Stimulated activated CD4-positive, alpha-beta T cell treated with anti-CD3 and anti-CD28 coated beads, Interleukin-4, amount 100 ng/mL, for 1 hour (primary cell): ENCODE measurements around the gene GRM8.

ENCODE experiments used
- DNase-seq: peaks from one replicate; pipeline ENCODE4 v3.0.0-alpha.2; 2020

GRM8 gene

DNA sequence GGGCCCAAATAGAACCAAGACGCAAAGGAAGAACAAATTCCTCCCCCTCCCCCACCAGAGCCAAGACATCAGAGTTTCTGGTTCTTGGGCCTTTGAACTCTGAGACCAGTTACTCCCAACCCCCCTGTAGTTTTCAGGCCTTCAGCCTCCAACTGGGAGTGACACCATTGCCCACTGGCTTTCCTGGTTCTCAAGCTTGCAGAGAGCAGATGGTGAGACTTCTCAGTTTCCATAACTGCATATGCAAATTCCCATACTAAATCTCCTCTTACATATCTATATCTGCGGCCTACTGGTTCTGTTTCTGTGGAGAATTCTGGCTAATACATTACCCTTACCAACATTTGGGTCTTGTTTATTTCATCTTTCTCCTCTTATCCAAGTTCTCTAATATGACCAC lies 762.9 kb downstream of the GRM8 start:
- no peak for DNase-seq

- no peak for DNase-seq
Observed at GRCh38 chr7:126487728-126488442, 764.9 kb downstream of the GRM8 start.

- DNase-seq, result no peak
Observed at GRCh38 chr7:126486806-126487205, 765.9 kb downstream of the GRM8 start.

DNA sequence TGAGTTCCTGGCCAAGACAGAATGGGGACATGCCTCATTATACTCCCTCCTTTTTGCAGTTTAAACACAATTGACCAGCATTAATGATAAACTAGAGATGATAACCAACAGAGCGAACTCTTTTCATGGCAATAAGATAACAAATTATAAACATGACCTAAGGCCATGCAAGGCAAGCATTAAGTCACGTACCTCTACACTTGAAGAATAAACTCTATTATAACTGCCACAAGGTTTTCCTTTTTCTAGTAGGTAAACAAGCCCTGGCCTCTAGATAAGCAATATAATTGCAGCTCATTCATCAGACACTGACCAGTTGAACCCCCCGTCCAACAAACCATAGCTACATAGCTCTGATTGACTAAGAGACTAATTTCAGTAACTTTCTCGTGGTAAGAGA lies 767.0 kb downstream of the GRM8 start:
- DNase-seq, result no peak

GRCh38 chr7:126483972-126484371 lies 768.8 kb downstream of the GRM8 start:
- no peak for DNase-seq

DNA sequence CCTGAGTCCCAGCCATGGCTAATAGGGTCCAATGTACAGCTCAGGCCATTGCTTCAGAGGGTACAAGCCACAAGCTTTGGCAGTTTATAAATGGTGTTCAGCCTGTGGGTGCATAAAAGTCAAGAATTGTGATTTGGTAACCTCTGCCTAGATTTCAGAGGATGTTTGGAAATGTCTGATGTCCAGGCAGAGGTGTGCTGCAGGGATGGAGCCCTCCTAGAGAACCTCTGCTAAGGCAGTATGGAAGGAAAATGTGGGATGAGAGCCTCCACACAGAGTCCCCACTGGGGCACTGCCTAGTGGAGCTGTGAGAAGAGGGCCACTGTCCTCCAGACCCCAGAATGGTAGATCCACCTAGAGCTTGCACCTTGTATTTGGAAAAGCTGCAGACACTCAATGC lies 779.9 kb downstream of the GRM8 start:
- no peak for DNase-seq

- no peak for DNase-seq
Observed at GRCh38 chr7:126462405-126462804, 790.3 kb downstream of the GRM8 start.

DNA sequence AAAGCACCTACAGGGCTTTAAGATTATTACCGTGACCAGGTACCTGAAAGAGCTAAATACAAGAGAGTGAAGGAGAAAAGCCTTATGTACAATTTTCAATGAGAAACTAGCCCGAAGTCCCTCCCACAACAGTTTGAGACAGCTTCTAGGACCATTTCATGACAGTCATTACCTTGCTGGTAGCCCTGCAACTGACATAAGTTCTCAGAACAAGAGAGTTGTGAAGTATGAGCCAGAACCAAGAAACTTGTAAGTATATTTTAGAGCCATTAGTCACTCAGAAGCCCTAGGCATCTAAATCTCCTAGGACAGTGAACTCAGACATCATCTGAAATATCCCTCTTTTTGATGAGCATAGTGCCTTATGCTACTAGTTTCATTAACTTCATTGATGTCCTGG lies 792.1 kb downstream of the GRM8 start:
- no peak for DNase-seq

- DNase-seq, result no peak
Observed at GRCh38 chr7:126453104-126453503, 799.6 kb downstream of the GRM8 start.

- no peak for DNase-seq
Observed at GRCh38 chr7:126450269-126450671, 802.5 kb downstream of the GRM8 start.

DNA sequence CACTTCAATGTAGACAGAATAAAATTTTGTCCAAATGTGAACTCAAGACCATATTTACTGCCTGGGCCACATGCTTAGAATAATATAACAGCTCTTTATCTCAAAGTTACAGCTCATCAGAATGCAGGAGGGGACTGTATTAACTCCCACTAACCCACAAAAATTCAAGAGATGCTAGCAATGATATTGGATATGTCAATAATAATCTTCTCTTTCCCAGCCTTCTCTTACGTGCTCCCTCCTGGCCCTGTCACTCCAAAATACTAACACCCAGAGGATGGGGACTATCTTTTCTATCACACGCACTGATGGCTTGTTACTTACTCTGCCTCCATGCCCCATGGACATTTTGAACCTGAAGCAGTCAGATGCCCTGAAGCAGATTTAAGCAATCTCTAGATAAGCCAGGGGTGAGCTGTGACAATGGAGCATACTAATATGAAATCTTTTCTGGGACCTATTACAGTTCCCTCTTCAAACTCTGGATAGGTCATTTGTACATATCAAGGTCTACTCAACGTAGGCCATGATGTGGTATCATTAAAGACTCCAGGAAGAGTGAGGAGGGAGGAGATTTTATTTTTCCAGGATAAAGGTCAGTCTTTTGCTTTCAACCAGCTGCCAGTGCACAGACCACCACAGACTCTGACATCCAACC lies 803.0 kb downstream of the GRM8 start:
- DNase-seq, result no peak

GRCh38 chr7:126447984-126448383 lies 804.8 kb downstream of the GRM8 start:
- no peak for DNase-seq

GRCh38 chr7:126445991-126446390 lies 806.8 kb downstream of the GRM8 start:
- DNase-seq, result no peak

DNA sequence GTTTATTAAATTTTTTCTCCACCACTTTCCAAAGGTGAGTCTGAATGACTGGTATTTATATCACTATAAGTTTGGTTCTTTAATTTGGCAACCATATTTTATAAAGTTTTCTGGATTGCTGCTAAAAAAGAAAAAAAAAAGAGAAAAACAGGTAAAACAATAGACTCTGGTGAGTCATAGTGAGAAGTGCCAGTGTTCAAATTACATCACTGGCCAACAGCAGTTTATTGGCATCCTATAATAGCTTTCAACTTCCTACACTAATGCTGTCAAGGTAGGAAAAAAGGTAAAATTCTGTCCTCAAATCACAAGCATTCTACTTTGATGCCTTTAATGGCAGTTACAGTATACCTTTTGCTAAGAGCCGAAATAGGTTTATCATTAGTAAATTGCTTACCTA lies 808.8 kb downstream of the GRM8 start:
- no peak for DNase-seq

DNA sequence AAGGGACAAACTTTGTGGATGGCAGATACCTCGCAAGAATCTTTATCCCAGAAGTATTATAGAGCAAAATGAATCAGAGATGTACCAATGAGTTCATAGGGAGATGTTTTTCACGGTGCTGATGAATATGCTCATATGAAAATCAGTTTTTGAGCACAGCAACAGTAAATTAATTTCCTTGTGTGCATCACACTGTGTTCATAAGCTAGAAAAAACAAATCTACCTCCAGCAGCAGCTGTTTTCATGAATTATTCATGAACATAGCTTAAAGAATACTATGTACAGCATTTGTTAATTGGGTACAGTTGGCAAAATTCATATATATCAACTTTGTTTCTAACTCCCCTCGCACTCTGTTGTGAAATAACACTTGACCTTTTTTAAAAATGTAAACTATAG lies 809.8 kb downstream of the GRM8 start:
- DNase-seq, result no peak

GRCh38 chr7:126441745-126442144 lies 811.0 kb downstream of the GRM8 start:
- no peak for DNase-seq

DNA sequence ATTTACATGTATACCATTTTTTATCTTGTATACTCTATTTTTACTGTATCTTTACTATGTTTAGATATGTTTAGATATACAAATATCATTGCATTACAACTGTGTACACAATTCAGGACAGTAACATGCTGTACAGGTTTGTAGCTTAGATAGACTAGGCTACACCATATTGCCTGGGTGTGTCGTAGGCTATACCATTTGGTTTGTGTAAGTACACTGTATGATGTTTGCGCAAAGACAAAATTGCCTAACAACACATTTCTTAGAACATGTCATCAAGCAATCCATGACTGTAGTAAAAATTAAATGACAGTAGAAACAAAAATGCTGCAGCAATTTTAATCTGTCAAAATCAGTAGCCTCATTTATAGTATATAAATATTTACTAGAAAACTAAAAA lies 812.2 kb downstream of the GRM8 start:
- DNase-seq, result no peak

- DNase-seq, result no peak
Observed at GRCh38 chr7:126436213-126436868, 816.4 kb downstream of the GRM8 start.

DNA sequence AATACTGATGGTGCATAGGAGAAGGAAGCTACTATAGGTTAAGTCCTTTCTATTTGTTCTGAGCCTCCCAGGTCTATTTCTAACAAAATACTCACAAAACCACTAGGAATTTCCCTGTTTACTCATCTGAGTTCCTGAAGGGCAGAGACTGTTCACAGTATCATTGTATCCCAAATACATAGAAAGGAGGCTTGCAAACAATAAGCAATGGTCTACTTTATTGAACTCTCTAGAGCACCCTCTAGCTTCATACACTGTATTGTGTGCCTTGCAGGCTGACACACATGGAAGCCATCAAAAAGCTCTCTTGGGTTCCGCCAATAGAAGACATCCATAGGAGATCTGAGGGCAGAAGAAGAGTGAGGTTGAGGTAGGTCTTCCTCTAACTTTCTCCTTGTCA lies 826.1 kb downstream of the GRM8 start:
- no peak for DNase-seq

DNA sequence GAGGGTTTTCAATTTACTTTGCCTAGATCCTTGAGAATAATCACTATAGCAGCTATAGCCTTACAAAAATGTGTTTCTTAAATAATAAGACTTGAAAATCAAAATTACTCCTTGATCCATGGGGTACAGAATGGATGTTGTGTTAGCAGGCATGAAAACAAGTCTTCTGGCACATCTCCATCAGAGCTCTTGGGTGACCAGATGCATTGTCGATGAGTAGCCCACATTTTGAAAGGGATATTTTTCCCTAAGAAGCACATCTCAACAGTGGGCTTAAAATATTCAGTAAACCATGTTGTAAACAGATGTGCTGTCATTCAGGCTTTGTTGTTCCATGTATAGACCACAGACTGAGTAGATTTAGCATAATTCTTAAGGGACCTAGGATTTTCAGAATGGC lies 827.8 kb downstream of the GRM8 start:
- DNase-seq, result no peak

GRCh38 chr7:126419047-126419446 lies 833.7 kb downstream of the GRM8 start:
- no peak for DNase-seq

DNA sequence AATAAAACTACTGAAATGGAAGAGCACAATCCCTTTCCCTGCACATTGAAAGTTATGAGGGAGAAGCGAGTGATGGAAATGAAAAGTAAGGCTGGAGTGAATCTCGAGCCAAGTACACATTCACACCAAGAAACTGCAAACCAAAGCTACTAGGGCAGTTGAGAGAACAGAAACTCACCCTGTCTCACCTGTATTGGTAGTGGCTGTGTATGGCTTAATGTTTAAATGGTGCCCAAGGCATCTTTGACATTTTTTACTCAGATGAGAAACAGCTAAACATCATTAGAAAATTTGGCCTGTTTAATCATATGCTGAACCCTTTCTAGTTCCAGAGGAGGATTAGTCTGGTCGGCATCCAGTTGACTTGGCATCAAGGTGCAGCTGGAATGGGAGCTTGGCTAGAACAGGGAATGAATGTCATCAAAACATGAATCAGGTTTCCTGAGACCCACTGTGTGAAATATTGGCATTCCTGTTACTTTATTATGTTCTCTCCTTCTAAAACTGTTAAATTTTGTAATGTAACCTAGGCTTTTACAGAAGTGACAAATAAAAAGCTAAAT lies 840.8 kb downstream of the GRM8 start:
- no peak for DNase-seq

DNA sequence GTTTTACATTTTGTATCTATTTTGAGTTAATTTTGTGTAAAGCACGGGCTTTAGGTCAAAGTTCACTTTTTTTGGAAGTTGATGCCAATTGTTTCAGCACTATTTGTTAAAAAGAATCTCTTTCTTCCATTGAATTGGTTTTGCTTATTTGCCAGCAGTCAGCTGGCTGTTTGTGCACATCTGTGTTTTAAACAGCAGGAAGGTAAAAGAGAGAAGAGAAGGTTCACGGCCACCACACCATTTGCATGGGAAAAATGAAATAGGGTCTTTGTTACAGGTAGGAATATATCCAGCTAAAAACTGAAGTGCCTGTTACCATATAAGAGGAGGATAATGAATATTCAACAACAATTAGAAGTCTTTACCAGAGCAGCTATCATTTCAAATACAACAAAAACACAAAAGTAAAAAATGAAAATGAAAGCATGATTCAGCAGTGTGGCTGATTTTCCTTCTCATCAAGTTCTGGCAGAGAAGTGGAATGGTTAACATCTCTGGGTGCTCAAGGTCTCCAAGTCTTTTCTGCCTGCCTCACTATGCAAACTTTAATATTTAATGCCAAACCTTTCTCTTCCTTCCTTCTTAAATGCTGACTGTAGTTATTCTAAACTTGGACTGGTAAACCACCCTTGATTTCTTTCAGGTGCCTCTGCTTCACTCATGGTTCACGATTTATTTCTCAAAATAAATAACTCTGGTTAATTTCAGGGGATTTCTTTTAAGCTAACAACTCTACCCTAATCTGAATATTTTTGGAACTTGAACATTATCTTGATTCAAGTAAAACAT lies 841.5 kb downstream of the GRM8 start:
- no peak for DNase-seq
